SK-N-DZ (cell line): ENCODE results near the gene MYL5.
"Not testable (repeated sequence)": the region's sequence is repeated elsewhere in the genome, so short reads cannot be mapped to it uniquely, and the experiment has no call there.

ENCODE experiments used
- DNase-seq: peaks from one replicate; pipeline ENCODE4 v3.0.0-alpha.2; 2015; ENCODE audit warnings: low spot score

Gene MYL5

DNA sequence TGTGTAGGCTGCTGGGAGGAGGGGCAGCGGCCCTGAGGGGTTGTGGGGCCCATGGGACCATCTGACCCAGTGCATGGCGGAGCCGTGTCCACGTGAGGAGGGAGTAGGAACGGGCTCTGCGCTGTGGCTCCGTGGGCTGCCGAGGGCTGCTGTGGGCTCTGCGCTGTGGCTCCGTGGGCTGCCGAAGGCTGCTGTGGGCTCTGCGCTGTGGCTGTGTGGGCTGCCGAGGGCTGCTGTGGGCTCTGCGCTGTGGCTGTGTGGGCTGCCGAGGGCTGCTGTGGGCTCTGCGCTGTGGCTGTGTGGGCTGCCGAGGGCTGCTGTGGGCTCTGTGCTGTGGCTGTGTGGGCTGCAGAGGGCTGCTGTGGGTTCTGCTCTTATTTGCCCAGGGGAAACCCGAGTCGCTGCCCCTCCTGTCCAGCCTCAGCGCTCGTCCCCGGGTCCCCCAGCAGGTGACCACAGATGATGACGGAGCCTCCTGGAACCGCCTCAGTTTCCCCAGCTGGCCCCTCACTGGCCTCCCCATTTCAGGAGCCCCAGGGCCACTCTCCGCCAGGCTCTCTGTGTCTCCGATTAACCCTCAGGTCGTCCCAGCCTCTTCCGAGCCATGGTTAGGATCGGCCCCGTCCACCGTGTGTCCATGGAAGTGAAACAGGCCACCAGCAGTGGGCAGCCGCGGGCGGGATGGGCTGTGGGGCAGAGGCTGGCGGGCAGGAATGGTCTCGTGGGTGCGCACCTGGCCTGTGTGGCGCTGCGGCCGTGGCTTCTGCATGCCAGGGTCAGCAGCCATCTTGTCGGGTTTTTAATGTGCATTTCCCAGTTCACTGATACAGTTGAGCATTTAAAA, 51.3 kb downstream of the MYL5 start:
- no peak for DNase-seq

DNA sequence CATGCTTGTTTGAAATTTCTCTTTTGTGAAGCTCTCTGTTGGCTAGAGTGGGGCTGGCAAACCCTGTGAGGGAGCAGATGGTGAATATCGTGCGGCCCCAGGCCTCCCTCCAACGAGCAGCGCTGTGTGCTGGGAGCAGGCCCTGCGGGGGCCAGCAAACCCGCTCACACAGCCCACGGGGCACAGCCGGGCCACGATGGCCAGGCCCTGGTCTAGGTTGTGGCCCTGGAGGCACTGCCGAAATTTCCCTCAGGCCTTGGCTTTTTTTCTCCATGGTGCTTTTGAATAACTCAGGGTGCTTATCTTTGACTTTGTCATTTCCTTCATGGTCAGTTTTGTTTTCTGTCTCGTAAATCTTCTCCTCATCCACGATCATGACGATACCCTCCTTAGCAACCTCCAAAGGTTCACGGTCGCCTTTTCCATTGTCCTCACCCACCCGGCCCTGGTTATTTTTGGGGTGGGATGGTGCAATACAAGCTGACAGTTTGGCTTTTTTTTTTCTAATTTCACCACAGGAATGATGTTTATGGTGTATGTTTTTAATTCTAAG, 52.0 kb downstream of the MYL5 start:
- DNase-seq = no peak

DNA sequence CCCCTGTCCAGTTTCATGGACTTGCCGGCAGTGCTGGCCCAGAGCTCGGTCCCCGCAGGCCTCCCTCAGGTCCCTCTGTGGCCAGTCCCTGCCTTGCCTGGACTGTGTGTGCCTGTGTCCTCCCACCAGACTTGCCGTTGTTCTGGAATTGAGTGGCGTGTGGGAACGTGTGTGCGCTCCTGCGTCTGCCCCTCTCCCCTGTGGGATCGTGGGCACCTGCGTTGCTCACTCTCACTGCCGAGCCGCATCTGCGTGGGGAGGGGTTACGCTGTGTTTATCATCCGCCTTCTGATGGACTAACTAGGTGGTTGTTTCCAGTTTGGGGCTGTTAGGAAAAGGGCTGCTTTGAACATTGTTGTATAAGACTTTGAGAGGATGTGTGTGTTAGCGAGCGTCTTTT, 52.5 kb downstream of the MYL5 start:
- no peak for DNase-seq

DNA sequence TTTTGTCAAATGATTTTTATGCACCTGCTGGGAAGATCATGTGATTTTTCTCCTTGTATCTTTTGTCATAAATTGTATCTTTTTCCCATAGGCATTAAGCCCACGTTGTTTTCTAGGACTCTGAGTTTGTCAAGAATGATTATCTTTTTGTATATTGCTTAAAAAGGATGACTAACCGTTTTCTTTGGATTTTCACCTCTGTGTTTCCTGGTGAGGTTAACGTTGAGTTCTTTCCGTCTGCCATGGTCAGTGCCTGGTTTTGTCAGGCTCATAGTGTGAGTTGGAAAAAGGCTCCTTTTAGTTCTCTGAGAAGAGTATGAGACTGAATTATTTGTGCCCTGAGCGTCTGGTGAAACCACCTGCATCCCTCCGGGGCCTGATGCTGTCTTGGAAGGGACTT, 53.2 kb downstream of the MYL5 start:
- no peak for DNase-seq

DNA sequence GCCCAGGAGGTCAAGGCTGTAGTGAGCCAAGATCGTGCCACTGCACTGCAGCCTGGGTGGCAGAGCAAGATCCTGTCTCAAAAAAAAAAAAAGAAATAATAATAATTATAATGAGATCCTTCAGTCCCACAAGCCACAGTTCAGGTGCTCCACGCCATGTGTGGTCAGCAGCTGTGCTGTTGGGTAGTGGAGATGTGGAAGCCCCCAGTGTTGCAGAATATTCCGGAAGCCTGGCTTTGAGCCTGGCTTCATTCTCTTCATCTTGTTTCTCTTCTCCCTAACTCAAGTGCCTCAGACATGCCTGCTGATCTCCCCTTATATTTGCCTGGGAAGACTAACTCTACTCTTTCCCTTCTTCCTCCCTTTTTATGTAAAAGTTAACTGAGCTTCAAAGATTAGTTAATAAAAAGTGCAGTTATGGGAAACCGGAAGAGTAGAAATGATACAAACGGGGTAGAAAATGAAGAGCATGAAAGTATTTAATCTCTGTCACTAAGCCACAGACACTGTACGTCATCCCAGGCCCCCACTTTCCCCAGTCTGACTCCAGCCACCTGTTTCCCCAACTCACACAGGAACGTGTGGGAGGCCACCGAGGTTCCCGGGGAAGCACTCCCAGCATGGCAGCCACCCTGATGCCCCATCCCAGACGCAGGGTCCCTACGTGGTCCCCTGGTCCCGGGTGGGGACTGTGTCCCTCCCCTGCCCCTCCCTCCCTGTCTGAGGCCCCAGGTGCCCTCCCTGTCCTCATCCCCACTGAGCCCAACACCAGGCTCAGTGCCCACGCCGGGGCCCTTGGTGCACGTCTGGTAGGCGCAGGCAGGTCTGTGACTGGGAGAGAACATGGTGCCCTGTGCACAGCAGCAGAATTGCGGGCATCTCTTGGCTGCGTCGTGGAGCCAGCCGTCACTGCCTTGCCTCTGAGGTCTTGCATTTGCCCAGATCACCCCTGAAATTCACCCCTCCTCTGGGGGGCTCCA, 55.3 kb downstream of the MYL5 start:
- no peak for DNase-seq

DNA sequence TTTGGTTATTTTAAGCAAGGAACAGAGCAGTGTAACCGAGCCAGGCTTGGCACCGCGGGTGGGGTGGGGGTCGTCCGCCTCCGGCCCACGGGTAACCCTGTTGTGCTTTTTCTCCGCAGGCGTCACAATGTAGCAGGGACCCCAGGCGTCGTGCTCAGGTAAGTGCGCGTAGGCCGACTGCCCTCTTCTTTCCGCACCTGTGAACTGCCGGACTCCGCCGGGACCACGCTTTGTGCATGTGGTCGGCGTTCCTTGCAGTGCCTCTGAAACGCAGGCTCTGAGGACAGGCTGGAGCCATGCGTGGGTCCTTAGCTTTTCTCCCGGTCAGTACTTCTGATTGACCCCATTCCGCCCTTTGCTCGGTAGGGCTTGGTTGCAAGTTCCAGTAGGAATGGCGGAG, 56.2 kb downstream of the MYL5 start:
- DNase-seq = no peak

DNA sequence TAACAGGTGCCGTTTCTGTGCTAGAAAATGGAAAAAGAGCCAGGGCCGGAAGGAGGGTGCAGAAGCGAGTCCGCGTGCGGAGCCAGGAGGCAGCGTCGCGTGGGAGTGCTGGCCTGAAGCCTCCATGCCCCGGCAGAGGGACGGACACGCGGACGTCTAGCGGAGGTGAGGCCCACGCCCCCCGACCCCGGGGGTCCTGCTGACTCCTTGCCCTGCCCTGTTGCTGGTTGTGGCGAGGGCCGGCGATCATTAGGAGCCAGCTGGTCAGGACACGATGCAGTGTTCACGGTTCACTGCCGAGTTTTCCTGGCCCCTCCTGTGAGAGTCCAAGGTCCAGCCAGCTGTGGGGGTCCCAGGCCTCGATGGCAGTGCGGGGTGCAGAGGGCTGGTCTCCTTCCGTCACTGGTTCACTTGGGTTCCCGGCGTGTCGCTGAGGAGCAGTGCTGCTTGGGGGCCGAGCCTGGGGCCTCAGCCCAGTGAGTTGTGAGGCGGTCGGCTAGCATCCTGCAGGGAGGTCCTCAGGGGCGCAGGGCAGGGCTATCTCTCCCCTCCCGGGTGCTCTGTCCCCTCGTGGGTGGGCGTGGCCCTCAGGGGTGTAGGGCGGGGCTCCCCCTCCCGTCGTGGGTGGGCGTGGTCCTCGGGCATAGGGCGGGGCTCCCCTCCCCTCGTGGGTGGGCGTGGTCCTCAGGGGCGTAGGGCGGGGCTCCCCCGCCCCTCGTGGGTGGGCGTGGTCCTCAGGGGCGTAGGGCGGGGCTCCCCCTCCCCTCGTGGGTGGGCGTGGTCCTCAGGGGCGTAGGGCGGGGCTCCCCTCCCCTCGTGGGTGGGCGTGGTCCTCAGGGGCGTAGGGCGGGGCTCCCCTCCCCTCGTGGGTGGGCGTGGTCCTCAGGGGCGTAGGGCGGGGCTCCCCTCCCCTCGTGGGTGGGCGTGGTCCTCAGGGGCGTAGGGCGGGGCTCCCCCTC, 56.9 kb downstream of the MYL5 start:
- DNase-seq = not testable (repeated sequence)
